ENCODE measurements around the gene KAZN.

KAZN gene

DNA sequence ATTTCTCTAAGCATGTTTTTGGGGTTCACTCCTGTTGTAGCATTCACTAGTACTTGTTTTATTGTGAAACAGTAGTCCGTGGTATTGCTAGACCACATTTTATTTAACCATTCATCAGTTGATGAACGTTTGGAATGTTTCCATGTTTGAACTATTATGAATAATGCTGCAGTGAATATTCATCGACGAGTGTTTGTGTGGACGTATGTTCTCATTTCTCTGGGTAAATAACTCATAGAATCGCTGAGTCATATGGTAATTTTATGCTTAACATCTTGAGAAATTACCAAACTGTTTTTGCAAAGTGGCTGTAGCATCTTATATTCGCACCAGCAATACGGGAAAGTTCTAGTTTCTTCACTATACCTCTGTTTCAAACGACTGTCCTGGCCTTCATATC is 28.0 kb upstream of the KAZN start:
- ATAC-seq, result no peak
- TF ChIP-seq OSR1 (CRISPR knock-in tag; IDR thresholded peaks at IDR 0.05) (no peak), BACH2 (CRISPR knock-in tag; IDR thresholded peaks at IDR 0.05; ENCODE audit: borderline replicate concordance) (no peak), ZNF565 (CRISPR knock-in tag; conservative IDR thresholded peaks at IDR 0.05; ENCODE audit: low read depth) (no peak), ESRRG (CRISPR knock-in tag; IDR thresholded peaks at IDR 0.05) (no peak), ZFP30 (CRISPR knock-in tag; IDR thresholded peaks at IDR 0.05) (no peak), CSDC2 (CRISPR knock-in tag; IDR thresholded peaks at IDR 0.05) (no peak), ARNTL (CRISPR knock-in tag; IDR thresholded peaks at IDR 0.05; ENCODE audit: borderline replicate concordance, low read depth) (no peak), GLIS3 (CRISPR knock-in tag; IDR thresholded peaks at IDR 0.05) (no peak), PPARA (CRISPR knock-in tag; IDR thresholded peaks at IDR 0.05; ENCODE audit: borderline replicate concordance) (no peak)
- TF ChIP-seq, protein P1, sequence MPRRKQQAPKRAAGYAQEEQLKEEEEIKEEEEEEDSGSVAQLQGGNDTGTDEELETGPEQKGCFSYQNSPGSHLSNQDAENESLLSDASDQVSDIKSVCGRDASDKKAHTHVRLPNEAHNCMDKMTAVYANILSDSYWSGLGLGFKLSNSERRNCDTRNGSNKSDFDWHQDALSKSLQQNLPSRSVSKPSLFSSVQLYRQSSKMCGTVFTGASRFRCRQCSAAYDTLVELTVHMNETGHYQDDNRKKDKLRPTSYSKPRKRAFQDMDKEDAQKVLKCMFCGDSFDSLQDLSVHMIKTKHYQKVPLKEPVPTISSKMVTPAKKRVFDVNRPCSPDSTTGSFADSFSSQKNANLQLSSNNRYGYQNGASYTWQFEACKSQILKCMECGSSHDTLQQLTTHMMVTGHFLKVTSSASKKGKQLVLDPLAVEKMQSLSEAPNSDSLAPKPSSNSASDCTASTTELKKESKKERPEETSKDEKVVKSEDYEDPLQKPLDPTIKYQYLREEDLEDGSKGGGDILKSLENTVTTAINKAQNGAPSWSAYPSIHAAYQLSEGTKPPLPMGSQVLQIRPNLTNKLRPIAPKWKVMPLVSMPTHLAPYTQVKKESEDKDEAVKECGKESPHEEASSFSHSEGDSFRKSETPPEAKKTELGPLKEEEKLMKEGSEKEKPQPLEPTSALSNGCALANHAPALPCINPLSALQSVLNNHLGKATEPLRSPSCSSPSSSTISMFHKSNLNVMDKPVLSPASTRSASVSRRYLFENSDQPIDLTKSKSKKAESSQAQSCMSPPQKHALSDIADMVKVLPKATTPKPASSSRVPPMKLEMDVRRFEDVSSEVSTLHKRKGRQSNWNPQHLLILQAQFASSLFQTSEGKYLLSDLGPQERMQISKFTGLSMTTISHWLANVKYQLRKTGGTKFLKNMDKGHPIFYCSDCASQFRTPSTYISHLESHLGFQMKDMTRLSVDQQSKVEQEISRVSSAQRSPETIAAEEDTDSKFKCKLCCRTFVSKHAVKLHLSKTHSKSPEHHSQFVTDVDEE (CRISPR knock-in tag; IDR thresholded peaks at IDR 0.05), result no peak

DNA sequence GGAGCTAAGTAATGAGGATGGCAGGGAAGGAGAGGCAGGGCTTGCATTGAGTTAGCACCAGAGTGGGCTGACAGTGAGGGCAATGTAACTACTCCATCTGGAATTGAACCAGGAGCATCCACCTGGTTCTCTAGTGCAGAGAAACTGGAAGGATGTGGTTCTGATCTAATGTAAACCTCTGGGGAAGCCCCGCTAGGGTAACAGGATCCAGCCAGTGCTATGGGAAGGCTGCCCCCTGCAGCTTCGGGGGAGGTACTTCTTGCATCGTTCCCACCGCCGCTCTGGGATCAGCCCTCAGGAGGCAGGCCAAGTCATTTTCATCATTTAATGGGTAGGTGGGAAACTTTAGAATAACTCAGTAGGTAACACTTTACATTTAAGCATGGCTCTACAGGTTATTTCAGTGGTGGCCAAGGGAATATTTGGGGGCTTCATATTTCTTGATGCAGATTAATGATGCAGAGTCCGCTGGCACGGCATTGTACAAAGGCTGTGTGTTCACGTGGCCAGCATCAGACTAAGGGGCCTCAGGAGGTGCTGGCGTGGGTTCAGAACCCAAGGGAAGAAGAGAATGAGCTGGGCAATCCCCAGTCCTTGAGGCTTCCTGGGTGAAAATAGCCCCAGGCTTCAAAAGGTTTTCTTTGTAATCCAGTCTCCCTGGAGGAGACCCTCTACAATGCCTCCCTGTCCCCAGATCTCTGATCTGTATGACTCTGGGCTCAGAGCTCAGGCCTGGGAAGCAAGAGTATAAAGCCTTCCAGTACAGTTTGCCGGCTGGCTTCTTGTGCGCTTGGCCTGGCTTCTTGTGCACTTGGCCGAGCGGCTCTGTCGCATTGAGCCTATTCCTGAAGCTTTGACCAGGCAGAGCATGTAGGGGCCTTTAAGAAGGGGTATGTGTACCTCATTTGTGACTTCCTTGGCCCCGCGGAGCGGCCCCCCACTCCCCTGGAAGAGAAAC is 26.4 kb upstream of the KAZN start:
- ATAC-seq, result no peak
- TF ChIP-seq ZFP30 (CRISPR knock-in tag; IDR thresholded peaks at IDR 0.05), result no peak
- no peak for TF ChIP-seq OSR1 (CRISPR knock-in tag; IDR thresholded peaks at IDR 0.05)
- TF ChIP-seq POU6F1 (CRISPR knock-in tag; IDR thresholded peaks at IDR 0.05; ENCODE audit: borderline replicate concordance, low read depth), result no peak
- no peak for TF ChIP-seq TOX (CRISPR knock-in tag; IDR thresholded peaks at IDR 0.05; ENCODE audit: borderline replicate concordance)
- no peak for TF ChIP-seq ZC3H10 (CRISPR knock-in tag; IDR thresholded peaks at IDR 0.05)
- TF ChIP-seq ZNF565 (CRISPR knock-in tag; conservative IDR thresholded peaks at IDR 0.05; ENCODE audit: low read depth), result no peak
- no peak for TF ChIP-seq PPARA (CRISPR knock-in tag; IDR thresholded peaks at IDR 0.05; ENCODE audit: borderline replicate concordance)
- TF ChIP-seq ZFP3 (CRISPR knock-in tag; IDR thresholded peaks at IDR 0.05), result no peak
- no peak for TF ChIP-seq TCF4 (CRISPR knock-in tag; IDR thresholded peaks at IDR 0.05; ENCODE audit: borderline replicate concordance)
- no peak for TF ChIP-seq RARB (CRISPR knock-in tag; IDR thresholded peaks at IDR 0.05)
- no peak for TF ChIP-seq ARNTL (CRISPR knock-in tag; IDR thresholded peaks at IDR 0.05; ENCODE audit: borderline replicate concordance, low read depth)
- TF ChIP-seq GLIS3 (CRISPR knock-in tag; IDR thresholded peaks at IDR 0.05), result no peak

GRCh38 chr1:14572861-14573260 is 25.6 kb upstream of the KAZN start:
- no peak for ATAC-seq

More at GRCh38 chr1:14572861-14573260, 25.6 kb upstream of the KAZN start:
- no peak for TF ChIP-seq ZC3H10 (CRISPR knock-in tag; IDR thresholded peaks at IDR 0.05)
- TF ChIP-seq ZNF70 (CRISPR knock-in tag; IDR thresholded peaks at IDR 0.05), result no peak
- no peak for TF ChIP-seq OSR1 (CRISPR knock-in tag; IDR thresholded peaks at IDR 0.05)
- TF ChIP-seq RARB (CRISPR knock-in tag; IDR thresholded peaks at IDR 0.05), result no peak
- TF ChIP-seq, protein P1 (CRISPR knock-in tag; IDR thresholded peaks at IDR 0.05), result no peak
- no peak for TF ChIP-seq BACH2 (CRISPR knock-in tag; IDR thresholded peaks at IDR 0.05; ENCODE audit: borderline replicate concordance)
- no peak for TF ChIP-seq SNAI2 (CRISPR knock-in tag; IDR thresholded peaks at IDR 0.05)
- TF ChIP-seq ZFP3 (CRISPR knock-in tag; IDR thresholded peaks at IDR 0.05), result no peak
- TF ChIP-seq, protein P2, sequence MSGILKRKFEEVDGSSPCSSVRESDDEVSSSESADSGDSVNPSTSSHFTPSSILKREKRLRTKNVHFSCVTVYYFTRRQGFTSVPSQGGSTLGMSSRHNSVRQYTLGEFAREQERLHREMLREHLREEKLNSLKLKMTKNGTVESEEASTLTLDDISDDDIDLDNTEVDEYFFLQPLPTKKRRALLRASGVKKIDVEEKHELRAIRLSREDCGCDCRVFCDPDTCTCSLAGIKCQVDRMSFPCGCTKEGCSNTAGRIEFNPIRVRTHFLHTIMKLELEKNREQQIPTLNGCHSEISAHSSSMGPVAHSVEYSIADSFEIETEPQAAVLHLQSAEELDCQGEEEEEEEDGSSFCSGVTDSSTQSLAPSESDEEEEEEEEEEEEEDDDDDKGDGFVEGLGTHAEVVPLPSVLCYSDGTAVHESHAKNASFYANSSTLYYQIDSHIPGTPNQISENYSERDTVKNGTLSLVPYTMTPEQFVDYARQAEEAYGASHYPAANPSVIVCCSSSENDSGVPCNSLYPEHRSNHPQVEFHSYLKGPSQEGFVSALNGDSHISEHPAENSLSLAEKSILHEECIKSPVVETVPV (CRISPR knock-in tag; IDR thresholded peaks at IDR 0.05), result no peak
- no peak for TF ChIP-seq ISL1 (CRISPR knock-in tag; IDR thresholded peaks at IDR 0.05)
- TF ChIP-seq GLIS3 (CRISPR knock-in tag; IDR thresholded peaks at IDR 0.05), result no peak
- no peak for TF ChIP-seq POU6F1 (CRISPR knock-in tag; IDR thresholded peaks at IDR 0.05; ENCODE audit: borderline replicate concordance, low read depth)
- TF ChIP-seq ARNTL (CRISPR knock-in tag; IDR thresholded peaks at IDR 0.05; ENCODE audit: borderline replicate concordance, low read depth), result no peak
- TF ChIP-seq CSDC2 (CRISPR knock-in tag; IDR thresholded peaks at IDR 0.05), result no peak
- no peak for TF ChIP-seq ZNF565 (CRISPR knock-in tag; conservative IDR thresholded peaks at IDR 0.05; ENCODE audit: low read depth)
- TF ChIP-seq TCF4 (CRISPR knock-in tag; IDR thresholded peaks at IDR 0.05; ENCODE audit: borderline replicate concordance), result no peak
- TF ChIP-seq ZNF8 (CRISPR knock-in tag; IDR thresholded peaks at IDR 0.05), result no peak
- TF ChIP-seq PPARA (CRISPR knock-in tag; IDR thresholded peaks at IDR 0.05; ENCODE audit: borderline replicate concordance), result no peak
- TF ChIP-seq, protein P3, sequence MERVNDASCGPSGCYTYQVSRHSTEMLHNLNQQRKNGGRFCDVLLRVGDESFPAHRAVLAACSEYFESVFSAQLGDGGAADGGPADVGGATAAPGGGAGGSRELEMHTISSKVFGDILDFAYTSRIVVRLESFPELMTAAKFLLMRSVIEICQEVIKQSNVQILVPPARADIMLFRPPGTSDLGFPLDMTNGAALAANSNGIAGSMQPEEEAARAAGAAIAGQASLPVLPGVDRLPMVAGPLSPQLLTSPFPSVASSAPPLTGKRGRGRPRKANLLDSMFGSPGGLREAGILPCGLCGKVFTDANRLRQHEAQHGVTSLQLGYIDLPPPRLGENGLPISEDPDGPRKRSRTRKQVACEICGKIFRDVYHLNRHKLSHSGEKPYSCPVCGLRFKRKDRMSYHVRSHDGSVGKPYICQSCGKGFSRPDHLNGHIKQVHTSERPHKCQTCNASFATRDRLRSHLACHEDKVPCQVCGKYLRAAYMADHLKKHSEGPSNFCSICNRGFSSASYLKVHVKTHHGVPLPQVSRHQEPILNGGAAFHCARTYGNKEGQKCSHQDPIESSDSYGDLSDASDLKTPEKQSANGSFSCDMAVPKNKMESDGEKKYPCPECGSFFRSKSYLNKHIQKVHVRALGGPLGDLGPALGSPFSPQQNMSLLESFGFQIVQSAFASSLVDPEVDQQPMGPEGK (CRISPR knock-in tag; IDR thresholded peaks at IDR 0.05; ENCODE audit: borderline replicate concordance), result no peak
- no peak for TF ChIP-seq ZFP30 (CRISPR knock-in tag; IDR thresholded peaks at IDR 0.05)
